ENCODE measurements around the gene TGM3. TPM values are rescaled to one million over a fixed set of nuclear protein-coding genes. Genes with fewer than 3 reads are reported as not detected.

Gene TGM3
- total and polyA plus RNA-seq, 2 experiments from 2014 or later, result 0.08 TPM; not detected in 1

- TF ChIP-seq REST (IDR thresholded peaks at IDR 0.05; ENCODE audit: unreplicated experiment), result no peak
- no peak for TF ChIP-seq CREB1 (CRISPR knock-in tag; IDR thresholded peaks at IDR 0.05; ENCODE audit: low read depth)
- TF ChIP-seq ZNF331 (CRISPR knock-in tag; IDR thresholded peaks at IDR 0.05; ENCODE audit: low read depth), result no peak
- no peak for TF ChIP-seq ETS1 (IDR thresholded peaks at IDR 0.05)
- no peak for TF ChIP-seq EZH2 (IDR thresholded peaks at IDR 0.05; ENCODE audit: low read depth, unreplicated experiment)
- no peak for TF ChIP-seq EZH2phosphoT487 (IDR thresholded peaks at IDR 0.05; ENCODE audit: unreplicated experiment)
Measured at GRCh38 chr20:2348336-2348735, 52.5 kb downstream of the TGM3 start (continued).

- H3K27me3 Mint-ChIP-seq (ENCODE audit: insufficient read depth, low read depth, poor library complexity), result peaks cover 6% of the 10 kb centered on the region
- TF ChIP-seq ETS1 (IDR thresholded peaks at IDR 0.05) (no peak), JUNB (IDR thresholded peaks at IDR 0.05; ENCODE audit: unreplicated experiment) (no peak), POLR2AphosphoS5 (IDR thresholded peaks at IDR 0.05; ENCODE audit: low read depth) (no peak), CTCF (conservative IDR thresholded peaks at IDR 0.05; ENCODE audit: low read depth in 2 of 2) (no peak), ZNF114 (CRISPR knock-in tag; IDR thresholded peaks at IDR 0.05) (no peak), EZH2phosphoT487 (IDR thresholded peaks at IDR 0.05; ENCODE audit: unreplicated experiment) (no peak), NANOG (IDR thresholded peaks at IDR 0.05; ENCODE audit: borderline replicate concordance) (no peak)
- TF ChIP-seq, protein P1, sequence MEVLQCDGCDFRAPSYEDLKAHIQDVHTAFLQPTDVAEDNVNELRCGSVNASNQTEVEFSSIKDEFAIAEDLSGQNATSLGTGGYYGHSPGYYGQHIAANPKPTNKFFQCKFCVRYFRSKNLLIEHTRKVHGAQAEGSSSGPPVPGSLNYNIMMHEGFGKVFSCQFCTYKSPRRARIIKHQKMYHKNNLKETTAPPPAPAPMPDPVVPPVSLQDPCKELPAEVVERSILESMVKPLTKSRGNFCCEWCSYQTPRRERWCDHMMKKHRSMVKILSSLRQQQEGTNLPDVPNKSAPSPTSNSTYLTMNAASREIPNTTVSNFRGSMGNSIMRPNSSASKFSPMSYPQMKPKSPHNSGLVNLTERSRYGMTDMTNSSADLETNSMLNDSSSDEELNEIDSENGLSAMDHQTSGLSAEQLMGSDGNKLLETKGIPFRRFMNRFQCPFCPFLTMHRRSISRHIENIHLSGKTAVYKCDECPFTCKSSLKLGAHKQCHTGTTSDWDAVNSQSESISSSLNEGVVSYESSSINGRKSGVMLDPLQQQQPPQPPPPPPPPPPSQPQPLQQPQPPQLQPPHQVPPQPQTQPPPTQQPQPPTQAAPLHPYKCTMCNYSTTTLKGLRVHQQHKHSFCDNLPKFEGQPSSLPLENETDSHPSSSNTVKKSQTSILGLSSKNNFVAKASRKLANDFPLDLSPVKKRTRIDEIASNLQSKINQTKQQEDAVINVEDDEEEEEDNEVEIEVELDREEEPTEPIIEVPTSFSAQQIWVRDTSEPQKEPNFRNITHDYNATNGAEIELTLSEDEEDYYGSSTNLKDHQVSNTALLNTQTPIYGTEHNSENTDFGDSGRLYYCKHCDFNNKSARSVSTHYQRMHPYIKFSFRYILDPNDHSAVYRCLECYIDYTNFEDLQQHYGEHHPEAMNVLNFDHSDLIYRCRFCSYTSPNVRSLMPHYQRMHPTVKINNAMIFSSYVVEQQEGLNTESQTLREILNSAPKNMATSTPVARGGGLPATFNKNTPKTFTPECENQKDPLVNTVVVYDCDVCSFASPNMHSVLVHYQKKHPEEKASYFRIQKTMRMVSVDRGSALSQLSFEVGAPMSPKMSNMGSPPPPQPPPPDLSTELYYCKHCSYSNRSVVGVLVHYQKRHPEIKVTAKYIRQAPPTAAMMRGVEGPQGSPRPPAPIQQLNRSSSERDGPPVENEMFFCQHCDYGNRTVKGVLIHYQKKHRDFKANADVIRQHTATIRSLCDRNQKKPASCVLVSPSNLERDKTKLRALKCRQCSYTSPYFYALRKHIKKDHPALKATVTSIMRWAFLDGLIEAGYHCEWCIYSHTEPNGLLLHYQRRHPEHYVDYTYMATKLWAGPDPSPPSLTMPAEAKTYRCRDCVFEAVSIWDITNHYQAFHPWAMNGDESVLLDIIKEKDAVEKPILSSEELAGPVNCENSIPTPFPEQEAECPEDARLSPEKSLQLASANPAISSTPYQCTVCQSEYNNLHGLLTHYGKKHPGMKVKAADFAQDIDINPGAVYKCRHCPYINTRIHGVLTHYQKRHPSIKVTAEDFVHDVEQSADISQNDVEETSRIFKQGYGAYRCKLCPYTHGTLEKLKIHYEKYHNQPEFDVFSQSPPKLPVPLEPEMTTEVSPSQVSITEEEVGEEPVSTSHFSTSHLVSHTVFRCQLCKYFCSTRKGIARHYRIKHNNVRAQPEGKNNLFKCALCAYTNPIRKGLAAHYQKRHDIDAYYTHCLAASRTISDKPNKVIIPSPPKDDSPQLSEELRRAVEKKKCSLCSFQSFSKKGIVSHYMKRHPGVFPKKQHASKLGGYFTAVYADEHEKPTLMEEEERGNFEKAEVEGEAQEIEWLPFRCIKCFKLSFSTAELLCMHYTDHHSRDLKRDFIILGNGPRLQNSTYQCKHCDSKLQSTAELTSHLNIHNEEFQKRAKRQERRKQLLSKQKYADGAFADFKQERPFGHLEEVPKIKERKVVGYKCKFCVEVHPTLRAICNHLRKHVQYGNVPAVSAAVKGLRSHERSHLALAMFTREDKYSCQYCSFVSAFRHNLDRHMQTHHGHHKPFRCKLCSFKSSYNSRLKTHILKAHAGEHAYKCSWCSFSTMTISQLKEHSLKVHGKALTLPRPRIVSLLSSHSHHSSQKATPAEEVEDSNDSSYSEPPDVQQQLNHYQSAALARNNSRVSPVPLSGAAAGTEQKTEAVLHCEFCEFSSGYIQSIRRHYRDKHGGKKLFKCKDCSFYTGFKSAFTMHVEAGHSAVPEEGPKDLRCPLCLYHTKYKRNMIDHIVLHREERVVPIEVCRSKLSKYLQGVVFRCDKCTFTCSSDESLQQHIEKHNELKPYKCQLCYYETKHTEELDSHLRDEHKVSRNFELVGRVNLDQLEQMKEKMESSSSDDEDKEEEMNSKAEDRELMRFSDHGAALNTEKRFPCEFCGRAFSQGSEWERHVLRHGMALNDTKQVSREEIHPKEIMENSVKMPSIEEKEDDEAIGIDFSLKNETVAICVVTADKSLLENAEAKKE (CRISPR knock-in tag; IDR thresholded peaks at IDR 0.05), result no peak
Measured at GRCh38 chr20:2349801-2350200, 54.0 kb downstream of the TGM3 start.

More at GRCh38 chr20:2349801-2350200, 54.0 kb downstream of the TGM3 start:
- Histone ChIP-seq H3K36me3 (ENCODE audit: insufficient read depth) (no peaks in the 10 kb centered on the region), H3K4me2 (no peak overlapping the region), H3F3A (replicated peaks; ENCODE audit: low read depth) (no peaks in the 10 kb centered on the region), H3K4me3 (no peak overlapping the region), H3K9me2 (ENCODE audit: insufficient read depth) (no peaks in the 10 kb centered on the region), H2AFZ (no peak overlapping the region), H3K4me1 (ENCODE audit: insufficient read depth) (peaks cover 6% of the 10 kb centered on the region; the same call in 1 of the 2 replicates), H3K27me3 (ENCODE audit: insufficient read depth) (no peaks in the 10 kb centered on the region), H3K79me2 (replicated peaks; ENCODE audit: insufficient read depth) (no peaks in the 10 kb centered on the region), H4K20me1 (replicated peaks; ENCODE audit: insufficient read depth) (no peaks in the 10 kb centered on the region), H3K27ac (ENCODE audit: low read depth) (no peak overlapping the region)
- ATAC-seq, result no peak
- no peak for DNase-seq (ENCODE audit: low spot score)
- no peaks in the 10 kb centered on the region for H3K9me3 Mint-ChIP-seq
- H3K4me1 Mint-ChIP-seq, result peaks cover 8% of the 10 kb centered on the region; the same call in 2 of the 3 replicates
- no peak overlapping the region for H3K27ac Mint-ChIP-seq
- H3K4me3 Mint-ChIP-seq, result no peak overlapping the region
- no peaks in the 10 kb centered on the region for H3K36me3 Mint-ChIP-seq (ENCODE audit: low read depth)
